Measurements from ENCODE around the gene GINS2.

GINS2 gene

DNA sequence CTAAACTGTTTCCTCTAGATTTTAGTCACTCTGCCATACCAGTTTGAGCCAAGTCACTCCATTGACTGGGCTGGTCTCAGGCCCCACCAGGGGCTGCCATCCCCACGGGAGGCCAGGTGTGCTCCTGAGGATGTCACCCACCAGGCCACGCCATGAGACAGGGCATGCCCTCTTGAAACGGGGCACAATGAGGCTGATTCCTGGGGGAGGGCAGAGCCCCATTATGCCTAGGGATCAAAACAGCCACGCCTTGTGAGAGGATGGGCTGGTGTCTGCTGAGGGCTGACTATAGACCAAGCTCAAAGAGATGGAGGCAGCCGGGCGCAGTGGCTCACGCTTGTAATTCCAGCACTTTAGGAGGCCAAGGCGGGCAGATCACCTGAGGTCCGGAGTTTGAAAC, 21.5 kb downstream of the GINS2 start:
- DNase-seq (ENCODE audit: low read depth): no peak

GRCh38 chr16:85665929-85666328, 22.8 kb downstream of the GINS2 start:
- DNase-seq (ENCODE audit: low read depth): no peak

DNA sequence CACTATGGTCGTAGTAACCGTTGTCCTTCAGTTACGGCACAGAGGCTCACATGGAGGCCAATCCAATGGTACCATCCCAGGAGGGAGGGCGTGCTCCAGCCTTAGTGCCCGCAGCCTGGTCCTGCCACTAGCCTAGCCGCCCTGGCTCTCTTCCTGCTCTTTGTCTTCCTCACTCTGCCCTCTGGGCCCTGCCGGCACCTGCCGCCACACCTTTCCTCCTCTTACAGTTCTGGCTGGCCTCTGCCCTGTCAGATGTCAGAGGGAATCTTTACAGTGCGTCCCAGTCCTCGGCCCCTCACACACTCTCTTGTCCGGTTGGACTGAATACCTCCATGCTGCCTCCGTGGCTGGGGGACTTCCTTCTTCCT, 23.4 kb downstream of the GINS2 start:
- DNase-seq (ENCODE audit: low read depth): no peak

- no peak for DNase-seq (ENCODE audit: low read depth)
These were observed 24.0 kb downstream of the GINS2 start for GRCh38 chr16:85664580-85665372.

GRCh38 chr16:85663891-85664321, 24.8 kb downstream of the GINS2 start:
- DNase-seq (ENCODE audit: low read depth): no peak

DNA sequence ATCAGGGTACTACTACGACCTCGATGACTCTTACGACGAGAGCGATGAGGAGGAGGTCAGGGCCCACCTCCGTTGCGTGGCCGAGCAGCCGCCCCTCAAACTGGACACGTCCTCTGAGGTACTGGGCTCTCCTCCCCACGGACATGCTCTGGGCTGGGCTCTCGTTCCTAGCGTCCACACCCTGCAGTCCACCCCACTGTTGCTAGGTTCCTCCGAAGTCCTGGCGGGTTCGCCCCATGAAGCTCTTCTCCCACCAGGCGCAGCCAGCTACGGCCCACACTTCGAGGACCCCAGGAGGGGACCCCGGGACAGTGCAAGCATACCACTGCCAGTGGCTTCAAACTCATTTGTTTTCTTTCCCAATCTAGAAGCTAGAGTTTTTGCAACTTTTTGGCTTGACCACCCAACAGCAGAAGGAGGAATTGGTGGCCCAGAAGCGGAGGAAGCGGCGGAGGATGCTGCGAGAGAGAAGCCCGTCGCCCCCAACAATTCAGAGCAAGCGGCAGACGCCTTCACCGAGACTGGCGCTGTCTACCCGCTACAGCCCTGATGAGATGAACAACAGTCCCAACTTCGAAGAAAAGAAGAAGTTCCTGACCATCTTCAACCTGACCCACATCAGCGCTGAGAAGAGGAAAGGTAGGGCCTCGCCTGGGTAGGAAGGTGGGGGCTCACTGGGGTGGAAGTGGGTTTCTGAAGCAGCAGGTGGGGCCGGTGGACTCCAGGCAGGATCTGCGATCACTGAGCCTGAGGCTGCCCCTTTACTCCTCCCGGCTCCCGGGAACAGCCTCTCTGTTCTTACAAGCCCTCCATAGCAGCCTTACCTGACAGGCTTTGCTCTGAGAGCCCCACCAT, 25.6 kb downstream of the GINS2 start:
- DNase-seq (ENCODE audit: low read depth): no peak

- DNase-seq (ENCODE audit: low read depth): no peak
These were observed 26.3 kb downstream of the GINS2 start for GRCh38 chr16:85662482-85662812.

DNA sequence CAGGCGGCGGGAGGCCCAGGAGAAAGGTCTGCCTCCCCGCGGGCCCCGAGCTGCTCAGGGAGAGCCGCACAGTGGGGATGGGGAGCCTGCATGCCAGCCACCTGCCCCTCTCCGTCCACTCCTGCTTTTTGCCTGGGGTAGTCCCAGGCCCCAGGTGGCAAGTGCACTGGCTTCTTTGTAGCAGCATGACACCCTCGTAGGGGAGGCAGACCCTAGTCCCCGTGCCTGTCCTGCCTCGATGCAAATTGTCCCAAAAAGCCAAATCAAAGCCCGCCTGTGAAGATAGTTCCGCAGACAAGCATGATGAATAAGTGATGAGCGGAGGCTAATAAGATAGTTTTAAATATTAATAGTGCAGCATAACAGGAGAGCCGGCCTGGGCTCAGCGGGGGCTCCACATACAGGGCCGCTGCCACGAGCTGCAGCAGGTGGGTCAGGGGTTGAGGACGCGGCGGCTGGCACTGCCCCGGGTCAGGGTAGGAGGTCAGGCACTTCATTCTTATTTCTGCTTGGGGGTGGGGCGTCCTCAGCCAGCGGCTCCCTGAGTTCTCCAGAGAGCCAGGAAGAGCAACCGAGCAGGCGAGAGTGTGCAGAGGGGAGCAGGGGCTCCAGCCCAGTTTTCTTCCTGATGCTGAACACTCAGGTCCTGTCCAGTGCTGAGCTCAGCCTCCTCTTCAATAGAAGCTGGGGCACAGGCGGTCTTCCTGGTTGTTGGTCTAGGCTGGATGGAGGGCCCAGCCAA, 26.8 kb downstream of the GINS2 start:
- DNase-seq (ENCODE audit: low read depth): no peak

- DNase-seq (ENCODE audit: low read depth): no peak
These were observed 27.7 kb downstream of the GINS2 start for GRCh38 chr16:85660843-85661739.

GRCh38 chr16:85659805-85660511, 28.8 kb downstream of the GINS2 start:
- peak; percentile 34 for DNase-seq (ENCODE audit: low read depth)

DNA sequence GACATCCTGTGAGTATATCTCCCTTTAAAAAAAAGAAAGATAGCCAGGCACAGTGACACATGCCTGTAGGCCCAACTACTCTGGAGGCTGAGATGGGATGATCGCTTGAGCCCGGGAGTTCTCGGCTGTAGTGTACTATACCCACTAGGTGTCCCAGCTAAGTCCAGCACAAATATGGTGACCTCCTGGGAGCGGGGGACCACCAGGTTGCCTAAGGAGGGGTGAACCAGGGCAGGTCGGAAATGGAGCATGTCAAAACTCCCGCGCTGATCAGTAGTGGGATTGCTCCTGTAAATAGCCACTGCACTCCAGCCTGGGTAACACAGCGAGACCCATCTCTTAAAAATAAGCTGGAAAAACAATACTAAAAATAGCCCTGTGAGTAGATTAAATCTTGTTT, 29.4 kb downstream of the GINS2 start:
- DNase-seq (ENCODE audit: low read depth): no peak

DNA sequence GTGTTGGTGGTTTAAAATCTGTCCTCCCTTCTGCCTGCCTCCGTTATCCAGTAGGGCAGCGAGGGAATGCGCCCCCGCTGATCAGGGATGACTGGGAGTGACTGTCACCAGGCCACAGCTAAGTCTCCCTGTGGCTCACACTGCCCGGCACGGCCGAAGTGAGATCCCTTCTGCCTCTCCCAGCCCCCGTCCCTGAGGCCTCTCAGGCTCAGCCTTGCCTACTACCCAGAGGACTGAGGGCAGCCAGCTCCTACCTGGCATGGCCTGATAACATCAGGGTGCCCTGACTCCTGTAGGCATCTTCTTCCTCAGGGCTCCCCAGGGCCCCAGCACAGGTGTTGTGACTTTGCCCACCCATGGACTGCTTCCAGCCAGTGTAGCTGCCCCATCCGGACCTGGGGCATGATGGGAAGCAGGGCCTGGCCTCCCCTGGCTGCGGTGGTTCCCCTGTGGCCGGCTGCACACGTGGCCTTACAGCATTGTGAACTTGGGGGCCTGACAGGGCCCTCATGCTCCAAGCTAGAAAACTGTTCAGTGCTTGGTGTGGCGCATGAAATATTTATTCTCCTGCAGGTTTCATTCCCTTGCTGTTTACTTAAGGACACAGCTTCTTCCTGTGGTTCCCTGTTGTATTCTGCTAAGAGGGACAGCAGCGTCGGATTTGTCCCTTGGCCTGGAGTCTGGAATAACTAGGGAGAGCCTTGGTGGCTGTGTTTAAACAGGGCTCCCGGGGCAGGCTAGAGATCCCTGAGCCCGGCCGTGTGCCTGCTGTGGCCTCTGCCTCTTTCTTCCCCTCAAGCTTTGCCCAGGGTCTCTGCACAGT, 30.0 kb downstream of the GINS2 start:
- no peak for DNase-seq (ENCODE audit: low read depth)

- no peak for DNase-seq (ENCODE audit: low read depth)
These were observed 30.8 kb downstream of the GINS2 start for GRCh38 chr16:85657996-85658395.

DNA sequence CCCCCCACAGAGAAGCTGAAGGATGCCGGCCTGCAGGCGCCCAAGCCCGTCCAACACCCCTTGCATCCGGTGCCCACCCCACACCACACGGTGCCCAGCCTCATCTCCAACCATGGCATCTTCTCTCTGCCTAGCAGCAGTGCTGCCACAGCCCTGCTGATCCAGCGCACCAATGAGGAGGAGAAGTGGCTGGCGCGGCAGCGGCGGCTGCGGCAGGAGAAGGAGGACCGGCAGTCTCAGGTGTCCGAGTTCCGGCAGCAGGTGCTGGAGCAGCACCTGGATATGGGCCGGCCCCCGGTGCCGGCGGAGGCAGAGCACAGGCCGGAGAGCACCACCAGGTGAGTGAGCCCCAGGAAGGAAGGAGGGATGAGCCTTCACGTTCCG, 31.5 kb downstream of the GINS2 start:
- DNase-seq (ENCODE audit: low read depth): no peak

GRCh38 chr16:85656351-85657266, 32.1 kb downstream of the GINS2 start:
- no peak for DNase-seq (ENCODE audit: low read depth)

- no peak for DNase-seq (ENCODE audit: low read depth)
These were observed 33.3 kb downstream of the GINS2 start for GRCh38 chr16:85655216-85656129.

DNA sequence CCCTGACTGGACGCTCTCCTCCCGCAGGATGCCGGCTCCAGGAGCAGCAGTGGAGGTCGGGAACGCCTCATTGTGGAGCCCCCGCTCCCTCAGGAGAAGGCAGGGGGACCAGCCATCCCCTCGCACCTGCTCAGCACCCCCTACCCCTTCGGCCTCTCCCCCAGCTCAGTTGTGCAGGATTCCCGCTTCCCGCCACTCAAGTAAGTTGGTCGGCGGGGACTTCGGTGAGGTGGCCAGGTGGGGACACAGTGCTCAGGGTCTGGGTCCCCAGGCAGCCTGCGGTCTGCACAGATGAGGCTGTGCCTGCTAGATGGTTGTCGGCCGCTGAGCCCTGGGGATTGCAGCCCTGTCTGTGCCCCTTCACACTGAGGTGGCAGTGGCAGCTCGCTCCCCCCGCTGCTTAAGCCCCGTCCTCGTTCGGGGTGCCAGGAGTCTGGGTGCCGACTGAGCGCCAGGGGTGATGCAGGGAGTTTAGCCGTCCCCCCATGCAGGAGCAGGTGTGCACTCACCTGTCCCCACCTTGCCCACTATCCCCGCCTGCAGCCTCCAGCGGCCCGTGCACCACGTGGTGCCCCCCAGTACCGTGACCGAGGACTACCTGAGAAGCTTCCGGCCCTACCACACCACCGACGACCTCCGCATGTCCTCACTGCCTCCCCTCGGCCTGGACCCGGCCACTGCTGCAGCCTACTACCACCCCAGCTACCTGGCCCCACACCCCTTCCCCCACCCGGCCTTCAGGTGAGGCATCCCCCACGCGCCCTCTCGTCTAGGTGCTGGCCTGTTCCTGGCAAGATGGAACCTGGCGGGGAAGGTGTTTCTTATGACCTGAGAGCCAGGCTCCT, 34.3 kb downstream of the GINS2 start:
- no peak for DNase-seq (ENCODE audit: low read depth)

All from stimulated activated CD8-positive, alpha-beta memory T cell treated with anti-CD3 and anti-CD28 coated beads, Interleukin-15, amount 100 ng/mL, for 1 hour (primary cell).